ENCODE results near the gene UGT2B7.

DNA sequence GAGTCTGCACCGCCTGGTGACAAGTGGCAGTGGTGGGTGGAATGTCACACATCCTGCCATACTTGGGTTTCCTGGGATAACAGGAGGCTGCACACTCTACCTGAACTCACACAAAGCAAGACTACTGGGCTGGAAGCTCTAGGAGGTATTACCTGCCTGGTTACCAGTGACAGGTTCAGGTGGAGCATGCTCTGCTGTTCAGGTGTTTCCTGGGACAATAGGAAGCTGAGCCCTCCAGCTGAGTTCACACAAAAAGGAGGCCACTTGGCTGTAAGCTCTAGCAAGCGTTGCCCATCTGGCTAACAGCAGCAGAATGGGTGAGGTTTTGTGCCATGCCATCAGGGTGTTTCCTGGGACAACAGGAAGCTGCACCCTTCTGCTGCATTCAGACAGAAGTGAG lies 17.4 kb upstream of the UGT2B7 start:
- TF ChIP-seq EZH2phosphoT487 (IDR thresholded peaks at IDR 0.05; ENCODE audit: borderline replicate concordance, low read length) = no peak
- TF ChIP-seq CTCF (conservative IDR thresholded peaks at IDR 0.05; ENCODE audit: low read depth, low read length) = no peak
- no peak for TF ChIP-seq EZH2 (IDR thresholded peaks at IDR 0.05; ENCODE audit: low read length, unreplicated experiment)

All from PC-3 (cell line).